Activated CD4-positive, alpha-beta T cell treated with anti-CD3 and anti-CD28 coated beads, Interleukin-2, amount 10 ng/mL, durations not matched to agents 24 days and 14 days (primary cell): ENCODE measurements around the gene LRRC8D. TPM values are rescaled to one million over a fixed set of nuclear protein-coding genes. Genes with fewer than 3 reads are reported as not detected.

Source experiments
- total RNA-seq: library from RNA; stranded (reverse); gene quantifications from 2 replicates; pipeline ENCODE4 v1.2.3, GENCODE V29; 2022

The LRRC8D gene
- total RNA-seq, 1 donor from 2014 or later: 44.9 TPM

Other genes starting within 250 kb of the LRRC8D start
- 73.1 and 74.0 TPM in 2 replicates for gene LRRC8C, start 187.9 kb upstream of the LRRC8D start, total RNA-seq
- 36.8 and 38.1 TPM in 2 replicates for gene ZNF326, start 174.1 kb downstream of the LRRC8D start, total RNA-seq